Stimulated activated CD4-positive, alpha-beta T cell treated with anti-CD3 and anti-CD28 coated beads, TNF-alpha, amount 100 ng/mL, for 24 hours (primary cell): Measurements from ENCODE around the gene EML4.
"Not testable (repeated sequence)": the region's sequence is repeated elsewhere in the genome, so short reads cannot be mapped to it uniquely, and the experiment has no call there.

Experiments
- DNase-seq, 3 experiments: peaks; one replicate each; pipeline ENCODE4 v3.0.0-alpha.2; 2020; ENCODE audit warnings: low read depth in 3 of 3

The EML4 gene

DNA sequence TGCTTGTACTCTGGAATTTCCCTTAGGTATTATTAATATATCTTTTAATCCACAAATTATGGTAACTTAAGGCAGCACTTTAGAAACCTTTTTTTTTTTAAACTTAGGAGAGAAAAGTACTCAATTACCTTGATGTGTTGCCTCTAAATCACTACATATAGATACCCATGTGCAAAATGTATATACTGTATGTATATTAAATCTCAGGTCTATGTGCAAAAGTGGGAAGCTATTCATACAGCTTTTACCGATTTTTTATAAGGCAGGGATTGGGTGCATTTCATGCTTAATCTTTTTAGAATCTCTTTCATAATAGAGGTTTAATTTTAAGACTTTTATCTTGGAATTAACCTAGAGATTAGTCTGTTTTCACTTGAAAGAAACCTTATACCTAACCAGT lies 3.4 kb downstream of the EML4 start:
- DNase-seq, result no peak

DNA sequence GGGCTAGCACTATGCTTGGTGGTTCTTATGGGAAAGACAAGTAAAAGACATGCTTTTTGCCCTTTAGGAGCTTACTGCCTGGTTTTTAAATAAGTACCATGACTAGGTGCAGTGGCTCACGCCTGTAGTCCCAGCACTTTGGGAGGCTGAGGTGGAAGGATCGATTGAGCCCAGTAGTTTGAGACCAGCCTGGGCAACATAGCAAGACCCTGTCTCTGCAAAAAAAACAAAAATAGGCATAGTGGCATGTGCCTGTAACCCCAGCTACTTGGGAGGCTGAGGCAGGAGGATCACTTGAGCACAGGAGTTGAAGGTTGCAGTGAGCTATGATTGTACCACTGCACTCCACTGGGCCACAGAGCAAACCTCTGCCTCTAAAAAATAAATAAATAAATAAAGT lies 4.3 kb downstream of the EML4 start:
- not testable (repeated sequence) for DNase-seq

- DNase-seq, result no peak
Observed at GRCh38 chr2:42176992-42177738, 8.0 kb downstream of the EML4 start.

- DNase-seq, result no peak
Observed at GRCh38 chr2:42178335-42178734, 9.2 kb downstream of the EML4 start.

- DNase-seq, result no peak
Observed at GRCh38 chr2:42180300-42180699, 11.1 kb downstream of the EML4 start.

DNA sequence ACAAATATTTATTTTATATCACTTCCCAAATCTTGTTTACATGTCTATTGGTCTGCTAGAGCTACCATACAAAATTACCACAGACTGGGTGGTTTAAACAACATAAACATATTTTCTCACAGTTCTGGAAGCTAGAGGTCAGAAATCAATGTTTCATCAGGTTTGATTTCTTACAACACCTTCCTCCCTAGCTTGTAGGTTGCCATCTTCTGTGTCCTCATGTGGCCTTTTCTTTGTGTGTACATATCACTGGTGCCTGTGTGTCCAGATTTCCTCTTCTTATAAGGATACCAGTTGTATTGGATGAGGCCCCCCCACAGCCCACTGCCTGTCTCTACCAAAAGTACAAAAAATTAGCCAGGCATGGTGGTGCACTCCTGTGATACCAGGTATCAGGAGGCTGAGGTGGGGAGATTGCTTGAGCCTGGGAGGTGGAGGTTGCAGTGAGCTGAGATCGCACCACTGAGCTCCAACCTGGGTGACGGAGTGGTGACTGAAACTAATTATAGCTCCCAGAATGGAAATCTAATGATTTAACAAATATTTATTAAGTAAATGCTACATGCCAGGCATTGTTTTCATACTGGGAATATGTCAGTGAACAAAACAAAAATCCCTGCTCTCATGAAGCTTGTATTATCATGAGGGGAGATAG lies 13.6 kb downstream of the EML4 start:
- DNase-seq, result no peak

- DNase-seq, result no peak
Observed at GRCh38 chr2:42183775-42184174, 14.6 kb downstream of the EML4 start.

GRCh38 chr2:42184346-42184745 lies 15.2 kb downstream of the EML4 start:
- no peak for DNase-seq

GRCh38 chr2:42185220-42185921 lies 16.2 kb downstream of the EML4 start:
- DNase-seq, result no peak

DNA sequence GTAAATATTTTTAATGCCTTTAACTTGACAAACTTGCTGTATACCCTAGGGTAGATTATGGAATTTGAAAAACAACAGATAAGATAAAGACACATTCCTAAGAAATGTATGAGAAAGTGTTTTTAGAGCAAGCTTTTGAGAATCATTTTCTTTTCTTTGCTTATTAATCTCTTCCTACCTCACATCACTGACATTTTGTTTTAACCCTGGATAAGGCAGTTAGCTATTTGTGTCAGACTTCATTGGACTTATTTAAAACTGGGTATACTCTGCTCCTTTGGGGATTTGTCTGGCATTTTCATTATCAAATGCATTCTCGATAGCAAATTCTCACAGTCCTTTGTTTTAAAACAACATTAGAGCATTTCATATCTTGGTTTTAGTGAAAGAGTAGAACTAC lies 17.2 kb downstream of the EML4 start:
- DNase-seq, result no peak

- DNase-seq, result no peak
Observed at GRCh38 chr2:42186945-42187632, 17.9 kb downstream of the EML4 start.

DNA sequence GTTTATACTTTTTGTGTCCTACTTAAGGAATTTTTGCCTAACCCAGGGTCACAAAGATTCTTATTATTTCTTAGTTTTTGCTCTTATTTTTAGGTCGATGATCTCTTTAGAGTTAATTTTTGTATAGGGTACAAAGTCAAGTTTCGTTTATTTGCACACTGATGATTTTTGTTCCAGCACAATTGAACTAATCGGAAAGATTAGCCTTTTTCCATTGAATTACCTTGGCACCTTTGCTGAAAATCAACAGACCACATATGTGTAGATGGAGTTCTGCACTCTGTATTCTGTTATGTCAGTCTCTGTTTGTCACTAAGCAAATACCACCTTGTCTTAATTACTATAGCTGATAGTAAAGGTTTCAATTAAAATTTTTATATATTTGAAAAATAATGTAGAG lies 18.7 kb downstream of the EML4 start:
- DNase-seq, result no peak

GRCh38 chr2:42189235-42189566 lies 20.0 kb downstream of the EML4 start:
- DNase-seq, result no peak

- no peak for DNase-seq
Observed at GRCh38 chr2:42190191-42190590, 21.0 kb downstream of the EML4 start.

DNA sequence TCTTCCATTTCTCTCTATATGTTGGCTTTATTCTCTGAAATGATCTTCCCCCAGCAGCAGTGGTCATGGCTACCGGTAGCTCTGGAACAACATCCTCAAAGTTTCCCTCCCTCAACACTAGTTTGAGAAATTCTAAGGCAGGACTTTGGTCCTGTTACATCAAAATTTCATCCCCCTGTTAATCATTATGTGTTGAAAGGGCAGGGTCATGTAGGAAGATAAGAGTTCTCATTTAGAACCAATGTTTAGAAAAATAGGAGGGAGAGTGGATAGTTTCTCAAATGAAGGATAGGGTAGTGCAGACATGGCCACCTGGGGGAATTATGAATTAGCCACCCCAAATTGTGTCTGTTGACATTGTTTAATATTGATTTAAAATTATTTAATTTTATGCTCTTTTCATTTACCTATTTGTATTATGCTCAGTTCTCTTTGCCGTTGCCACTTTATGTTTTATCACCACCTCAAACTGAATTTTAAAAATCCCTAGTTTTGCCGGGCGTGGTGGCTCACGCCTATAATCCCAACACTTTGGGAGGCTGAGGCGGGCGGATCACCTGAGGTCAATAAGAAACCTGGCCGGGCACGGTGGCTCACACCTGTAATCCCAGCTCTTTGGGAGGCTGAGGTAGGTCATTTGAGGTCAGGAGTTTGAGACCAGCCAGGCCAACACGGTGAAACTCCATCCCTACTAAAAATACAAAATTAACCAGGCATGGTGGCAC lies 22.3 kb downstream of the EML4 start:
- no peak for DNase-seq

DNA sequence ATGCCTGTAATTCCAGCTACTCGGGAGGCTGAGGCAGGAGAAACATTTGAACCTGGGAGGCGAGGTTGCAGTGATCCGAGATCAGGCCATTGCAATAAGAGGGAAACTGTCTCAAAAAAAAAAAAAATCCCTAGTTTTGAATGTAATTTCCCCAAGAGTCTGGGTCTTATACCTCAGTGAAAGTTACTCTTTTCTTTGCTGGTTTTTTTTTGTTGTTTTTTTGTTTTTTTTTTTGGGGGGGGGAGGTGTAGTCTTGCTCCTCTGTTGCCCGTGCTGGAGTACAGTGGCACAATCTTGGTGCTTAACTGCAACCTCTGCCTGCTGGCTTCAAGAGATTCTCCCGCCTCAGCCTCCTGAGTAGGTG lies 22.8 kb downstream of the EML4 start:
- no peak for DNase-seq

GRCh38 chr2:42192652-42193566 lies 23.8 kb downstream of the EML4 start:
- no peak for DNase-seq

DNA sequence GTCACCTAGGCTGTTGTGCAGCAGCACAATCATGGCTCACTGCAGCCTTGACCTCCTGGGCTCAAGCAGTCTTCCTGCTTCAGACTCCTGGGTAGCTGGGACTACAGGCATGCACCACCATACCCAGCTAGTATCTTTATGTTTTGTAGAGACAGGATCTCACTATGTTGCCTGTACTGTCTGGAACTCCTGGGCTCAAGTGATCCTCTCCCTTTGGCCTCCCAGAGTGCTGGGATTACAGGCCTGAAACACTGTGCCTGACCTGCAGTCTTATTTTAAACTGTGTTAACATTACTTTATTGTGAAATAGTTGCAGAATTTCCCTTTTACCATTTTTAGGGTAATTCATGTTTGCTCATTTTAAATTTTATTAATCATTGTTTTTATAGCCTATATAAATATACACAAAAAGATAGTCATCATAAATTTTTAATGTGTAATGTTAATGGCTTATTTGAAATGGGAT lies 24.6 kb downstream of the EML4 start:
- no peak for DNase-seq

DNA sequence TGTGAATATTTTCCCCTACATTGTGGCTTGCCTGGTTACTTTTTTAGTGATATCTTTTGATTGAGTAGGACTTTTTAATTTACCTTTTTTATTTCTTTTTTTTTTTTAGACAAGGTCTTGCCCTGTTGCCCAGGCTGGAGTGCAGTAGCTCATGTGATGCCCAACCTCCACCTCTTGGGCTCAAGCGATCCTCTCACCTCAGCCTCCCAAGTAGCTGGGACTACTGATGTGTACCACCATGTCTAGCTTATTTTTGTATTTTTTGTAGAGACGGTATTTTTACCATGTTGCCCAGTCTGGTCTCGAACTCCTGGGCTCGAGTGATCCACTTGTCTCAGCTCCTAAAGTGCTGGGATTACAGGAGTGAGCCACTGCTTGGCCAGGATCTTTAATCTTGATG lies 25.3 kb downstream of the EML4 start:
- no peak for DNase-seq

DNA sequence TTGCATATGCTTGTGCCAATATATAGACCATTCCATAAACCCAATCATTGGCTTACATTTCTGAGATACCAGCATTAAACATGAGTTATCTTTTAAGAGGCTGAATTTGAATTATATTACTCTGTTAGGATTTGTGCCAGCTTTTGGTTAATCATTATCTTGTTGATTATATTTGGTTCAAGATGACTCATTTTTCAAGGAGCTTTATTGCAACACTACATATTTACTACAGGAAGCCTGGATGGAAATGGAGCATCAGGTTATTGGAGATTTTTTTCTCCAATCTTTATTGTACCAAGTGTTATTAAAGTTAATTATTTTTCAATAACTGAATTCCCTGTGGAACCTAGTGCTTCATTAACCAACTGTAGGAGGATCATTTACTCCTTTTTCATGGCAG lies 26.4 kb downstream of the EML4 start:
- no peak for DNase-seq

GRCh38 chr2:42196070-42196402 lies 26.9 kb downstream of the EML4 start:
- DNase-seq, result no peak
